ENCODE measurements around the gene ACER3. TPM values are rescaled to one million over a fixed set of nuclear protein-coding genes. Genes with fewer than 3 reads are reported as not detected.

ACER3 gene
- total RNA-seq, 3 donors from 2014 or later, result 32.3 to 45.7 (median 39.2) TPM

GRCh38 chr11:77026743-77027142 is 166.0 kb downstream of the ACER3 start:
- DNase-seq (no peak), ATAC-seq (no peak)
- Histone ChIP-seq H3K4me3 (no peak overlapping the region), H3K4me1 (ENCODE audit: low read depth) (peaks cover 9% of the 10 kb centered on the region), H3K9me3 (no peaks in the 10 kb centered on the region), H3K36me3 (ENCODE audit: low read depth) (no peaks in the 10 kb centered on the region)
- intact Hi-C loops (cut with DNase I, micrococcal nuclease), result no loop called here
- no peak for TF ChIP-seq CTCF (IDR thresholded peaks at IDR 0.05)

- intact Hi-C loops (cut with DNase I, micrococcal nuclease), result no loop called here
- DNase-seq (peak in 1 of 3 donors; percentile 50), ATAC-seq (peak; percentile 73)
- Histone ChIP-seq H3K4me1 (ENCODE audit: low read depth) (peaks cover 9% of the 10 kb centered on the region), H3K4me3 (no peak overlapping the region), H3K9me3 (no peaks in the 10 kb centered on the region), H3K36me3 (ENCODE audit: low read depth) (no peaks in the 10 kb centered on the region)
- no peak for TF ChIP-seq CTCF (IDR thresholded peaks at IDR 0.05)
These were observed 166.6 kb downstream of the ACER3 start for GRCh38 chr11:77027275-77027674.

- intact Hi-C loops (cut with DNase I, micrococcal nuclease), result no loop called here
- no peaks in the 10 kb centered on the region for H3K9me3 ChIP-seq
- H3K4me3 ChIP-seq, result no peak overlapping the region
- H3K4me1 ChIP-seq (ENCODE audit: low read depth), result peaks cover 9% of the 10 kb centered on the region
- ATAC-seq (peak; percentile 82), DNase-seq (peak in 1 of 3 donors; percentile 71)
- no peaks in the 10 kb centered on the region for H3K36me3 ChIP-seq (ENCODE audit: low read depth)
- TF ChIP-seq CTCF (IDR thresholded peaks at IDR 0.05), result no peak
These were observed 169.1 kb downstream of the ACER3 start for GRCh38 chr11:77029829-77030228.

GRCh38 chr11:77030834-77031414 is 170.2 kb downstream of the ACER3 start:
- peaks cover 15% of the 10 kb centered on the region for H3K4me1 ChIP-seq (ENCODE audit: low read depth)
- intact Hi-C loops (cut with DNase I, micrococcal nuclease), result no loop called here
- ATAC-seq, result no peak
- DNase-seq, result no peak
- no peaks in the 10 kb centered on the region for H3K9me3 ChIP-seq
- H3K36me3 ChIP-seq (ENCODE audit: low read depth), result no peaks in the 10 kb centered on the region
- no peak for TF ChIP-seq CTCF (IDR thresholded peaks at IDR 0.05)
- no peak overlapping the region for H3K4me3 ChIP-seq

- intact Hi-C loops (cut with DNase I, micrococcal nuclease), result no loop called here
- no peaks in the 10 kb centered on the region for H3K9me3 ChIP-seq
- no peak for ATAC-seq
These were observed 170.9 kb downstream of the ACER3 start for GRCh38 chr11:77031599-77031998.

More at GRCh38 chr11:77031599-77031998, 170.9 kb downstream of the ACER3 start:
- H3K36me3 ChIP-seq (ENCODE audit: low read depth), result no peaks in the 10 kb centered on the region
- DNase-seq, result no peak
- no peak for TF ChIP-seq CTCF (IDR thresholded peaks at IDR 0.05)
- no peak overlapping the region for H3K4me3 ChIP-seq
- peaks cover 15% of the 10 kb centered on the region for H3K4me1 ChIP-seq (ENCODE audit: low read depth)
